H9 (cell line): ENCODE data around the gene ORC2. TPM values are rescaled to one million over a fixed set of nuclear protein-coding genes. Genes with fewer than 3 reads are reported as not detected.

Source experiments
- DNase-seq: peaks from one replicate; pipeline ENCODE4 v3.0.0-alpha.2; 2017
- H2AFZ ChIP-seq: one replicate; pipeline ENCODE4 v1.6.1; 2013; ENCODE audit warnings: mild to moderate bottlenecking, low read length, control low read depth, moderate library complexity
- H2AK5ac ChIP-seq: 2 replicates; pipeline ENCODE4 v1.6.1; 2013; ENCODE audit warnings: low read length, control low read depth, mixed read lengths; ENCODE audit not compliant: insufficient read length
- H2BK120ac ChIP-seq: one replicate; pipeline ENCODE4 v1.6.1; 2013; ENCODE audit warnings: low read depth, mild to moderate bottlenecking, low read length, control low read depth, inconsistent platforms; ENCODE audit not compliant: poor library complexity, severe bottlenecking
- H2BK12ac ChIP-seq: 2 replicates; pipeline ENCODE4 v1.6.1; 2013; ENCODE audit warnings: low read length, control low read depth, mixed read lengths, low read depth; ENCODE audit not compliant: insufficient read length
- H2BK15ac ChIP-seq: 2 replicates; pipeline ENCODE4 v1.6.1; 2013; ENCODE audit warnings: low read depth, low read length, control low read depth
- H2BK20ac ChIP-seq: one replicate; pipeline ENCODE4 v1.6.1; 2013; ENCODE audit warnings: low read depth, mild to moderate bottlenecking, low read length, control low read depth, inconsistent platforms; ENCODE audit not compliant: poor library complexity, severe bottlenecking
- H2BK5ac ChIP-seq: 2 replicates; pipeline ENCODE4 v1.6.1; 2013; ENCODE audit warnings: low read length, control low read depth, mixed read lengths; ENCODE audit not compliant: insufficient read length
- H3K14ac ChIP-seq: 2 replicates; pipeline ENCODE4 v1.6.1; 2013; ENCODE audit warnings: low read length, control low read depth; ENCODE audit not compliant: insufficient read depth
- H3K18ac ChIP-seq: 2 replicates; pipeline ENCODE4 v1.6.1; 2013; ENCODE audit warnings: low read depth, mild to moderate bottlenecking, mixed read lengths, low read length, control low read depth; ENCODE audit not compliant: insufficient read length
- H3K23ac ChIP-seq: 2 replicates; pipeline ENCODE4 v1.6.1; 2013; ENCODE audit warnings: low read length, control low read depth, mixed read lengths, low read depth; ENCODE audit not compliant: insufficient read length
- H3K23me2 ChIP-seq: 2 replicates; pipeline ENCODE4 v1.6.1; 2013; ENCODE audit warnings: low read depth, mild to moderate bottlenecking, mixed read lengths, low read length, control low read depth; ENCODE audit not compliant: insufficient read length, poor library complexity, severe bottlenecking
- H3K27ac ChIP-seq: 2 replicates; pipeline ENCODE4 v1.5.1; 2013; ENCODE audit warnings: low read length, control low read depth, mixed read lengths, low read depth; ENCODE audit not compliant: insufficient read length
- H3K27me3 ChIP-seq: 2 replicates; pipeline ENCODE4 v1.6.1; 2013; ENCODE audit warnings: low read length, control low read depth, inconsistent platforms; ENCODE audit not compliant: insufficient read depth
- H3K4ac ChIP-seq: 2 replicates; pipeline ENCODE4 v1.6.1; 2013; ENCODE audit warnings: low read depth, mild to moderate bottlenecking, control low read depth, inconsistent platforms, low read length, moderate library complexity
- H3K4me1 ChIP-seq: 2 replicates; pipeline ENCODE4 v1.6.1; 2013; ENCODE audit warnings: low read length, control low read depth, inconsistent platforms; ENCODE audit not compliant: insufficient read depth
- H3K4me2 ChIP-seq: 2 replicates; pipeline ENCODE4 v1.6.1; 2013; ENCODE audit warnings: low read length, control low read depth, mixed read lengths; ENCODE audit not compliant: insufficient read length, insufficient read depth
- H3K56ac ChIP-seq: 2 replicates; pipeline ENCODE4 v1.6.1; 2013; ENCODE audit warnings: low read depth, mild to moderate bottlenecking, mixed read lengths, low read length, control low read depth; ENCODE audit not compliant: insufficient read length
- H3K79me1 ChIP-seq: 2 replicates; pipeline ENCODE4 v1.6.1; 2013; ENCODE audit warnings: low read depth, mild to moderate bottlenecking, moderate library complexity, low read length, control low read depth, inconsistent platforms; ENCODE audit not compliant: insufficient read depth, poor library complexity, severe bottlenecking
- H3K79me2 ChIP-seq: 2 replicates; pipeline ENCODE4 v1.6.1; 2013; ENCODE audit warnings: low read length, control low read depth, inconsistent platforms; ENCODE audit not compliant: insufficient read depth
- H3K9ac ChIP-seq: 2 replicates; pipeline ENCODE4 v1.6.1; 2013; ENCODE audit warnings: low read length, control low read depth, mixed read lengths; ENCODE audit not compliant: insufficient read length; ENCODE audit errors: extremely low read depth
- H3K9me3 ChIP-seq: one replicate; pipeline ENCODE4 v1.6.1; 2013; ENCODE audit warnings: low read depth, low read length, inconsistent platforms; ENCODE audit not compliant: control insufficient read depth
- H3T11ph ChIP-seq: one replicate; pipeline ENCODE4 v1.6.1; 2013; ENCODE audit warnings: mild to moderate bottlenecking, low read length, control low read depth, inconsistent platforms
- H4K20me1 ChIP-seq: one replicate; pipeline ENCODE4 v1.6.1; 2013; ENCODE audit not compliant: control insufficient read depth, insufficient read length, insufficient read depth
- H4K5ac ChIP-seq: 2 replicates; pipeline ENCODE4 v1.6.1; 2013; ENCODE audit warnings: low read depth, mild to moderate bottlenecking, mixed read lengths, low read length, control low read depth; ENCODE audit not compliant: insufficient read length
- H4K8ac ChIP-seq: replicated peaks from 2 replicates; pipeline ENCODE4 v1.6.1; 2013; ENCODE audit warnings: low read length, control low read depth, mixed read lengths, low read depth; ENCODE audit not compliant: insufficient read length
- H4K91ac ChIP-seq: 2 replicates; pipeline ENCODE4 v1.6.1; 2013; ENCODE audit warnings: low read depth, mild to moderate bottlenecking, moderate library complexity, mixed read lengths, low read length, control low read depth; ENCODE audit not compliant: insufficient read length
- H3K27ac Mint-ChIP-seq, 3 experiments: 2 replicates in 2 of 3; 3 replicates in 1 of 3; pipeline ENCODE4 v1.8.0; 2020 to 2021; ENCODE audit warnings: mixed read lengths in 3 of 3, mild to moderate bottlenecking in 1 of 3, moderate library complexity in 1 of 3
- H3K27me3 Mint-ChIP-seq: 2 replicates; pipeline ENCODE4 v1.8.0; 2021; ENCODE audit warnings: low read depth, mild to moderate bottlenecking, moderate library complexity, mixed read lengths
- H3K36me3 Mint-ChIP-seq, 3 experiments: 2 replicates in 2 of 3; 3 replicates in 1 of 3; pipeline ENCODE4 v1.8.0; 2020 to 2021; ENCODE audit warnings: low read depth in 3 of 3, mixed read lengths in 3 of 3; ENCODE audit not compliant: insufficient read depth in 1 of 3
- H3K4me1 Mint-ChIP-seq, 2 experiments: 2 replicates each; pipeline ENCODE4 v1.8.0; 2020; ENCODE audit warnings: mixed read lengths in 2 of 2
- H3K4me3 Mint-ChIP-seq, 2 experiments: 2 replicates in 1 of 2; 3 replicates in 1 of 2; pipeline ENCODE4 v1.8.0; 2020 to 2021; ENCODE audit warnings: mild to moderate bottlenecking in 2 of 2, mixed read lengths in 2 of 2, moderate library complexity in 1 of 2
- H3K9me3 Mint-ChIP-seq, 2 experiments: 2 replicates in 1 of 2; 3 replicates in 1 of 2; pipeline ENCODE4 v1.8.0; 2020; ENCODE audit warnings: mild to moderate bottlenecking in 2 of 2, mixed read lengths in 2 of 2, moderate library complexity in 1 of 2
- WGBS: extraction: QIAGEN DNeasy Blood & Tissue Kit; methylation state at CpG from one replicate; pipeline ENCODE4 v1.1.7; 2013; ENCODE audit warnings: missing lambda C conversion rate, low lambda C conversion rate, mixed read lengths; ENCODE audit not compliant: insufficient read length; ENCODE audit errors: extremely low coverage; 5-methylcytosine and 5-hydroxymethylcytosine counted together
- total RNA-seq: library from RNA; stranded (reverse); gene quantifications from 2 replicates; pipeline ENCODE4 v1.2.1, GENCODE V29; 2021
- TF ChIP-seq, protein P1 (sequence below): fragments of 200-600 bp; sonication (generic); conservative IDR thresholded peaks from 3 replicates; pipeline ENCODE4 v1.8.0; 2021; ENCODE audit warnings: antibody characterized with exemption, mild to moderate bottlenecking

Gene ORC2
- total RNA-seq, 1 experiment from 2014 or later: 65.2 TPM

DNA sequence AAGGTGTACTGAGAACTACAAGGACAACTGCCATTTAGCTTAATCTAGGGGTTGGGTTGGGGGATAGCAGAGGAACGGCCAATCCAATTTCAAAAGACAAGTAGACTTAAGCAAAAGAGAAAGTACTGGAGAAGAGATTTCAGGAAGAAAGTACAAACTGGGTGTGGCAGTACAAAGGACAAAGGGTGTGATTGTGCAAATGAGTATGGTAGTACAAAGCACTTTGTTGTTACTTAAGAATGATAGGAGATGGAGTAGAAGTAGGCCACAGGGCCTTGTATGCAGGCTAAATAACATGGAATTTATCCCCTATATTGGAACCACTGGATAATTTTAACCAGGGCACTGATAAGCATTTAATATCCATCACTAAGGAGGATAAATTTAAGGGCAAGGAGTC lies 4.7 kb upstream of the ORC2 start:
- H4K8ac ChIP-seq: no peak overlapping the region
- H3K14ac ChIP-seq: no peak overlapping the region
- no peak overlapping the region for H2BK12ac ChIP-seq
- H3K79me2 ChIP-seq: no peaks in the 10 kb centered on the region; the same call in 1 of the 2 replicates
- no peak overlapping the region for H2AK5ac ChIP-seq
- no peaks in the 10 kb centered on the region for H3K27me3 ChIP-seq
- H3K4me1 ChIP-seq: peaks cover 2% of the 10 kb centered on the region; the same call in 1 of the 2 replicates
- TF ChIP-seq, protein P1, sequence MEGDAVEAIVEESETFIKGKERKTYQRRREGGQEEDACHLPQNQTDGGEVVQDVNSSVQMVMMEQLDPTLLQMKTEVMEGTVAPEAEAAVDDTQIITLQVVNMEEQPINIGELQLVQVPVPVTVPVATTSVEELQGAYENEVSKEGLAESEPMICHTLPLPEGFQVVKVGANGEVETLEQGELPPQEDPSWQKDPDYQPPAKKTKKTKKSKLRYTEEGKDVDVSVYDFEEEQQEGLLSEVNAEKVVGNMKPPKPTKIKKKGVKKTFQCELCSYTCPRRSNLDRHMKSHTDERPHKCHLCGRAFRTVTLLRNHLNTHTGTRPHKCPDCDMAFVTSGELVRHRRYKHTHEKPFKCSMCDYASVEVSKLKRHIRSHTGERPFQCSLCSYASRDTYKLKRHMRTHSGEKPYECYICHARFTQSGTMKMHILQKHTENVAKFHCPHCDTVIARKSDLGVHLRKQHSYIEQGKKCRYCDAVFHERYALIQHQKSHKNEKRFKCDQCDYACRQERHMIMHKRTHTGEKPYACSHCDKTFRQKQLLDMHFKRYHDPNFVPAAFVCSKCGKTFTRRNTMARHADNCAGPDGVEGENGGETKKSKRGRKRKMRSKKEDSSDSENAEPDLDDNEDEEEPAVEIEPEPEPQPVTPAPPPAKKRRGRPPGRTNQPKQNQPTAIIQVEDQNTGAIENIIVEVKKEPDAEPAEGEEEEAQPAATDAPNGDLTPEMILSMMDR: no peak
- no peak overlapping the region for H2BK5ac ChIP-seq
- no peaks in the 10 kb centered on the region for H3K23me2 ChIP-seq
- Mint-ChIP-seq H3K4me3 (no peak overlapping the region), H3K9me3 (no peaks in the 10 kb centered on the region), H3K36me3 (peaks cover 0 to 4% (median 0%) of the 10 kb centered on the region in 3 experiments; a peak in 2 of 7 replicates), H3K27ac (peak overlapping the region in 1 of 3 experiments; percentile 30; a peak in 1 of 7 replicates), H3K4me1 (peaks cover 19 to 20% of the 10 kb centered on the region in 2 experiments), H3K27me3 (no peaks in the 10 kb centered on the region)
- no peak overlapping the region for H3K4ac ChIP-seq
- no peak overlapping the region for H2BK120ac ChIP-seq
- H4K91ac ChIP-seq: no peak overlapping the region
- H3K4me2 ChIP-seq: no peak overlapping the region
- no peak overlapping the region for H2AFZ ChIP-seq
- DNase-seq: no peak
- no peak overlapping the region for H4K5ac ChIP-seq
- H3K23ac ChIP-seq: no peak overlapping the region
- H3K9me3 ChIP-seq: no peaks in the 10 kb centered on the region
- H3K9ac ChIP-seq: no peak overlapping the region
- H3K27ac ChIP-seq: no peak overlapping the region
- H4K20me1 ChIP-seq: no peaks in the 10 kb centered on the region
- WGBS: no CpG with 5 or more reads among the region's 1 CpG
- H2BK15ac ChIP-seq: no peak overlapping the region
- no peak overlapping the region for H3T11ph ChIP-seq
- no peak overlapping the region for H2BK20ac ChIP-seq
- H3K56ac ChIP-seq: no peak overlapping the region
- no peak overlapping the region for H3K18ac ChIP-seq
- no peaks in the 10 kb centered on the region for H3K79me1 ChIP-seq
